HEK293T (cell line): ENCODE results near the gene IKZF1.

Experiments used
- ARNT ChIP-seq: fragments of 450-650 bp; IDR thresholded peaks from 2 replicates; pipeline ENCODE4 v1.6.1; 2017; ENCODE audit warnings: mild to moderate bottlenecking
- BHLHE40 ChIP-seq: fragments of 450-650 bp; IDR thresholded peaks from 2 replicates; pipeline ENCODE4 v1.6.1; 2016; ENCODE audit warnings: mild to moderate bottlenecking, moderate library complexity, borderline replicate concordance
- CTBP1 ChIP-seq: fragments of 450-650 bp; IDR thresholded peaks from 2 replicates; pipeline ENCODE4 v1.6.1; 2016; ENCODE audit warnings: borderline replicate concordance
- ELF4 ChIP-seq: fragments of 450-650 bp; IDR thresholded peaks from 2 replicates; pipeline ENCODE4 v1.6.1; 2017; ENCODE audit warnings: antibody characterized with exemption
- FOXM1 ChIP-seq: fragments of 450-650 bp; IDR thresholded peaks from 2 replicates; pipeline ENCODE4 v1.6.1; 2017; ENCODE audit warnings: mild to moderate bottlenecking, borderline replicate concordance
- HDGF ChIP-seq: fragments of 450-650 bp; IDR thresholded peaks from 2 replicates; pipeline ENCODE4 v1.6.1; 2017; ENCODE audit warnings: antibody characterized with exemption, borderline replicate concordance
- LEF1 ChIP-seq: fragments of 450-650 bp; IDR thresholded peaks from 2 replicates; pipeline ENCODE4 v1.6.1; 2017; ENCODE audit warnings: mild to moderate bottlenecking, borderline replicate concordance
- NFRKB ChIP-seq: fragments of 450-650 bp; IDR thresholded peaks from 2 replicates; pipeline ENCODE4 v1.6.1; 2016; ENCODE audit warnings: mild to moderate bottlenecking, moderate library complexity
- PKNOX1 ChIP-seq: fragments of 450-650 bp; IDR thresholded peaks from 2 replicates; pipeline ENCODE4 v1.6.1; 2016
- SP1 ChIP-seq: fragments of 450-650 bp; IDR thresholded peaks from 2 replicates; pipeline ENCODE4 v1.6.1; 2017
- TARDBP ChIP-seq: fragments of 450-650 bp; IDR thresholded peaks from 2 replicates; pipeline ENCODE4 v1.6.1; 2016

- TF ChIP-seq LEF1 (no peak), BHLHE40 (no peak), TARDBP (no peak), HDGF (no peak), SP1 (no peak), ELF4 (no peak), PKNOX1 (no peak), NFRKB (no peak), FOXM1 (no peak), ARNT (no peak), CTBP1 (no peak)
Measured at GRCh38 chr7:50393547-50394252, 89.2 kb downstream of the IKZF1 start.
